ENCODE data around the gene MTHFR.

Gene MTHFR

GRCh38 chr1:11779715-11780379 lies 25.9 kb downstream of the MTHFR start:
- TF ChIP-seq REST (IDR thresholded peaks at IDR 0.05; ENCODE audit: insufficient read depth in 1 of 2, low read depth in 2 of 2, low read length in 2 of 2) (no peak), TAF1 (IDR thresholded peaks at IDR 0.05; ENCODE audit: borderline replicate concordance, insufficient read depth, low read length) (no peak), FOXP2 (optimal IDR thresholded peaks at IDR 0.05; ENCODE audit: borderline replicate concordance, extremely low read depth, extremely low read length, insufficient read depth) (no peak)

- no peak for TF ChIP-seq SIN3A (IDR thresholded peaks at IDR 0.05; ENCODE audit: borderline replicate concordance, insufficient read depth, low read length)
Measured at GRCh38 chr1:11778844-11779623, 26.7 kb downstream of the MTHFR start.

GRCh38 chr1:11778336-11778735 lies 27.4 kb downstream of the MTHFR start:
- TF ChIP-seq TAF1 (IDR thresholded peaks at IDR 0.05; ENCODE audit: borderline replicate concordance, insufficient read depth, low read length): no peak
- no peak for TF ChIP-seq REST (IDR thresholded peaks at IDR 0.05; ENCODE audit: insufficient read depth in 1 of 2, low read depth in 2 of 2, low read length in 2 of 2)
- TF ChIP-seq SIN3A (IDR thresholded peaks at IDR 0.05; ENCODE audit: borderline replicate concordance, insufficient read depth, low read length): no peak
- TF ChIP-seq FOXP2 (optimal IDR thresholded peaks at IDR 0.05; ENCODE audit: borderline replicate concordance, extremely low read depth, extremely low read length, insufficient read depth): no peak
- no peak for TF ChIP-seq POLR2AphosphoS5 (IDR thresholded peaks at IDR 0.05; ENCODE audit: low read depth, low read length)

- no peak for TF ChIP-seq FOXP2 (optimal IDR thresholded peaks at IDR 0.05; ENCODE audit: borderline replicate concordance, extremely low read depth, extremely low read length, insufficient read depth)
- no peak for TF ChIP-seq TAF1 (IDR thresholded peaks at IDR 0.05; ENCODE audit: borderline replicate concordance, insufficient read depth, low read length)
- TF ChIP-seq REST (IDR thresholded peaks at IDR 0.05; ENCODE audit: insufficient read depth in 1 of 2, low read depth in 2 of 2, low read length in 2 of 2): no peak
- no peak for TF ChIP-seq SIN3A (IDR thresholded peaks at IDR 0.05; ENCODE audit: borderline replicate concordance, insufficient read depth, low read length)
- TF ChIP-seq POLR2AphosphoS5 (IDR thresholded peaks at IDR 0.05; ENCODE audit: low read depth, low read length): no peak
Measured at GRCh38 chr1:11777658-11778322, 28.0 kb downstream of the MTHFR start.

GRCh38 chr1:11774753-11775152 lies 31.0 kb downstream of the MTHFR start:
- TF ChIP-seq FOXP2 (optimal IDR thresholded peaks at IDR 0.05; ENCODE audit: borderline replicate concordance, extremely low read depth, extremely low read length, insufficient read depth) (no peak), TAF1 (IDR thresholded peaks at IDR 0.05; ENCODE audit: borderline replicate concordance, insufficient read depth, low read length) (no peak), POLR2AphosphoS5 (IDR thresholded peaks at IDR 0.05; ENCODE audit: low read depth, low read length) (no peak), REST (IDR thresholded peaks at IDR 0.05; ENCODE audit: insufficient read depth in 1 of 2, low read depth in 2 of 2, low read length in 2 of 2) (no peak), SIN3A (IDR thresholded peaks at IDR 0.05; ENCODE audit: borderline replicate concordance, insufficient read depth, low read length) (no peak)

All from PFSK-1 (cell line).